Measurements from ENCODE around the gene ZNF420.

The ZNF420 gene

DNA sequence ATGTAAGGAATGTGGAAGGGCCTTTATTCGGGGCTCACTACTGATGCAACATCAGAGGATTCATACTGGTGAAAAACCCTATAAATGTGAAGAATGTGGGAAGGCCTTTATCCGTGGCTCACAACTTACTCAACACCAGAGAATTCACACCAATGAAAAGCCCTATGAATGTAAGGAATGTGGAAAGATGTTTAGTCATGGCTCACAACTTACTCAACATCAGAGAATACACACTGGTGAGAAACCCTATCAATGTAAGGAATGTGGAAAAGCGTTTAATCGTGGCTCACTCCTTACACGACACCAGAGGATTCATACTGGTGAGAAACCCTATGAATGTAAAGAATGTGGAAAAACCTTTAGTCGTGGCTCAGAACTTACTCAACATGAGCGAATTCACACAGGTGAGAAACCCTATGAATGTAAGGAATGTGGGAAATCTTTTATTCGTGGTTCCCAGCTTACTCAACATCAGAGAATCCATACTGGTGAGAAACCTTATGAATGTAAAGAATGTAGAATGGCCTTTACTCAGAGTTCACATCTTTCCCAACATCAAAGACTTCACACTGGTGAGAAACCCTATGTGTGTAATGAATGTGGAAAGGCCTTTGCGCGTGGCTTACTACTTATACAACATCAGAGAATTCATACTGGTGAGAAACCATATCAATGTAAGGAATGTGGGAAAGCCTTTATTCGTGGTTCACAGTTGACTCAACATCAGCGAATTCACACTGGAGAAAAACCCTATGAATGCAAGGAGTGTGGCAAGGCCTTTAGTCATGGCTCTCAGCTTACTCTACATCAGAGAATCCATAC, 50.0 kb downstream of the ZNF420 start:
- peak; percentile 17 for DNase-seq
- in situ Hi-C loops (cut with MboI; ENCODE audit: low pct_unique_long_range_greater_than_20kb, low sequenced_read_pairs) = no loop called here

DNA sequence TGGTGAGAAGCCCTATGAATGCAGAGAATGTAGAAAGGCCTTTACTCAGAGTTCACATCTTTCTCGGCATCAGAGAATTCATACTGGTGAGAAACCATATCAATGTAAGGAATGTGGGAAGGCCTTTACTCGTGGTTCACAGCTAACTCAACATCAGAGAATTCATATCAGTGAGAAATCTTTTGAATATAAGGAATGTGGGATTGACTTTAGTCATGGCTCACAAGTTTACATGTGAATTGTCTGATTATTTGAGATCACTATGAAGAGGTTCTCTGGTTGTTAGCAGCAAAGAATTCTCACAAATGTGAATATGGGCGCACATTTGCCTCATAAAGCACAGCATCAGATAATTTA, 50.6 kb downstream of the ZNF420 start:
- DNase-seq = peak; percentile 6
- in situ Hi-C loops (cut with MboI; ENCODE audit: low pct_unique_long_range_greater_than_20kb, low sequenced_read_pairs) = no loop called here

DNA sequence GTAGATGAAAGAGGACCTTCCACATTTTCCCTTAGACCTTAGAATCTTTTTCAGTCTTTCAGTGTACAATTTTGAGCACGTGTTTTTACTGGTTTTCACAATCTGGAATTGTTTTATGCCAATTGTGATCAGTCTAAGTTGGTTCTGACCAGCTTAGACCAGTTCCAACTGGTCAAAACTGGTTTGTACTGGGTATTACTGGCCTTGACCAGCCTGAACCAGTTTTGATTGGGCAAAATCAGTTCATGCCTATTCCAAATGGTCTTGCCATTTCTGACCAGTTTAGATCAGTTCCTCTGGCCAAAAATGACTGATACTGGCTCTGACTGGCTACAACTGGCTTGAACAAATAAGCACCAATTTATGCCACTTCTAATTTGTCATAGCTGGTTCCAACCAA, 57.9 kb downstream of the ZNF420 start:
- in situ Hi-C loops (cut with MboI; ENCODE audit: low pct_unique_long_range_greater_than_20kb, low sequenced_read_pairs) = no loop called here
- DNase-seq = no peak

DNA sequence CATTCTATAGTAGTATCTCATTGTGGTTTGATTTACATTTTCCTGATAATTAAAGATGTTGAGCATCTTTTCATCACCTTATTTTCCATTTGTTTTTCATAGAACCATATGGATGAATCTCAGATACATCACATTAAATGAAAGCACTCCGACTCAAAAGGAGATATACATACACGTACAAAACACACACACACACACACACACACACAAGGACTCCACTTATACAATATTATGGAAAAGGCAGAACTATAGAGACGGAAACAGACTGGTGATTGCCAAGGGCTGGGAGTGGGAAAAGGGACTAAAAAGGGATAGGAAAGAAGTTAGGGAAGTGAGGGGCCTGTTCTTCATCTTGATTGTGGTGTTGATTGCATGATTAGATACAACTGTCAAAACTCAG, 70.0 kb downstream of the ZNF420 start:
- DNase-seq = no peak
- in situ Hi-C loops (cut with MboI; ENCODE audit: low pct_unique_long_range_greater_than_20kb, low sequenced_read_pairs) = no loop called here

DNA sequence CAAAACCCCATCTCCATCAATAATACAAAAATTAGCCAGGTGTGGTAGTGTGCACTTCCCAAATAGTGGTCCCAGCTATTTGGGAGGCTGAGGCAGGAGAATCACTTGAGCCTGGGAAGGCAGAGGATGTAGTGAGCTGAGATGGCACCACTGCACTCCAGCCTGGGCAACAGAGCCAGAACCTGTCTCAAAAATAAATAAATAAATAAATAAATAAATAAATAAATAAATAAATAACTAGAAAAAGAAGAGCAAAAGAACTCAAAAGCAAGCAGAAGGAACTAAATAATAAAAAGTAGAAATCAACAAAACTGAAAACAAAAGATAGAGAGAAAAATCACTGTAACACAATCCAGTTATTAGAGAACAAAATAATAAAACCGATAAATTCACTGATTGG, 81.9 kb downstream of the ZNF420 start:
- in situ Hi-C loops (cut with MboI; ENCODE audit: low pct_unique_long_range_greater_than_20kb, low sequenced_read_pairs) = no loop called here
- DNase-seq = no peak

DNA sequence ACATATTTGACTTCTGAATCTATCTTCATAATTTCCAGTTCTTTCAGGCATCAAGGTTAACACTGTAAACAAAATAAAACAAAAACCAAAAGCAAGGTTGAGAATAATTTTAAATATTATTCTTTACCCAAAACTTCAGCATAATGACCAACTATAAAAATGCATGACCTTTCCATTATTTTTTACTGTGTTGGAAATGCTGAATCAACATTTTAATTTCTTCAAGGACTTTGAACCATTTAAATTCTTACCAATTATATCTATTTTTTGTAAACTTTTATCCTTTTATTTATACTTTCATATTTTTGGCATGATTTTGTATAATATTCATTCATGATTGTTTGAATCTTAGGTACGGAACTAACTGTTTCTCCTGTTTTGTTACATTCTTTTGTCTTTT, 87.4 kb downstream of the ZNF420 start:
- in situ Hi-C loops (cut with MboI; ENCODE audit: low pct_unique_long_range_greater_than_20kb, low sequenced_read_pairs) = no loop called here
- DNase-seq = no peak

DNA sequence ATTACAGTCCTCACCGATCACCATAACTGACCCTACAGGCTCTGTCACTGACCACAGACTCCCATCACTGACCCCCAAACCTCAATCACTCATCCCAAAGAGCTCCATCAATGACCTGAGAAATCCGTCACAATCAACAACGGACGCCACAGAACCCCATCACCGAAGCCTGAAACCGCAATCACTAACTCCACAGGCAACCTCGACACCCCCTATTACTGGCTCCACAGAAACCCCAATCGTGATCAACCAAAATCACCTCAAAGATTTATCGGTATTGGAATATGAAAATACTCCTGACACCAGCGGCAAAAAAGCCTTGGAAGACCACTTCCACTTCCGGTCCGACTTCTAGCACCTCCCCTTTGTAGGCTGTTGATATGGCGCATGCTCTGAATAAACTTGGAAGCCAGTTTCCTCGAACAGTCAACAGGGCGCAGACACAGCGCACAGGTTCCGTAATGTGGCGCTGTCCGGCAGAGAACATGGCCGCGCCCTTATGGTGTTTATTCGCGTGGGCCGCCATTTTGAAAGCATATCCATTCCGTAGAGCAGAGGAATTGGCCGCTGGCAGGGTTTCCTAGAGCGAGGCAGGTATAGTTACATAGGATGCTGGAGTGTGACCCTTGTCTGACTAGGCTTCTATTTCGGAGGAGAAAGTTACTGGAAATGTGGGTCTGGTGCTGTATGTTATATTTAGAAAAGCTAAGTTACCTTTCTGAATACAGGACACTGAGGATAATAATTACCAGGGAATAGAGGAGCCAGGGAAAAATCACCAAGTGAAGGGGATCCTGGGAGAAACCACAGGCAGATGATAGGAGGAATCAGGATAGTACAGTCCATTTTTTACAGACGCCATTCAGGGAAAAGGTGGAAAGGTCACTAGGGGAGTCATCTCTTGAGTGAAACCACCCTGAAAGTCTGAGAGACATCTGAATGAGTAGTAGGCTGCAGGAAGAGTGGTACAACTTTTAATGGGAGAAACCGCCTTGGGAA, 94.4 kb downstream of the ZNF420 start, which contains the start of gene ZNF585A:
TSS of gene ZNF585A (minus strand) at position 328 of the 999 bp plus-strand sequence. CDS start 2,785 bp downstream, outside the sequence.
- in situ Hi-C loops (cut with MboI; ENCODE audit: low pct_unique_long_range_greater_than_20kb, low sequenced_read_pairs) = no loop called here
- DNase-seq = peak; percentile 96
